Measurements from ENCODE around the gene RBM22.

Gene RBM22

GRCh38 chr5:150672237-150672883, 28.5 kb downstream of the RBM22 start:
- DNase-seq (ENCODE audit: low read depth in 3 of 3) = peak in 1 of 3 experiments; percentile 17

DNA sequence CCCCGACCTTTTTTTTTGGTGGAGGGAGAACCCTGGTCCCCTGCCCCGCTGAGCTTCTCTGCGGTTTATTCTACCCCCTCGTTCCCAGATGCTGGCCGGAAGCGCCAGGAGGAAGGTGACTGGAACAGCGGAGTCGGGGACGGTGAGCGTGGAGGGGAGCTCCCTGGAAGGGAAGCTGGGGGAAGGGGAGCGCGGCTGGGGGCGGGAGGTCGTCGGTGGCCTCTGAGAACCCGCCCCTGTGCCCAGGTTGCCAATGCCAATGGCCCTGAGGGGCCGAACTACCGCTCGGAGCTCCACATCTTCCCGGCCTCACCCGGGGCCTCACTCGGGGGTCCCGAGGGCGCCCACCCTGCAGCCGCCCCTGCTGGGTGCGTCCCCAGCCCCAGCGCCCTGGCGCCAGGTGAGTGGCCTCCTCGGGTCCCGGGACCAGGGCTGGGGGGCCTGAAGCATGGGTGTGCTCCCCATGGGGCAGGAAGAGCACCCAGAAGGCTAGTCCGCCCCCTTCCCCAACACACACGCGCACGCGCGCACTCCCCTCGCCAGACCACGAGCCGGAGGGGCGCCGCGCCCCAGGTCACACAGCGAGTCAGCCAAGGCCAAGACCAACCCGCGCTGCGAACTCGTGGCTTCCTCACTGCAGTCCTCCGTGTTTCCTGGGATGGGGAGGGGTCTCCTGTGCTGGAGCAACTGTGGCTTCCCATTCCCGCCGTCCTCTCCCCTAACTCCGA, 29.2 kb downstream of the RBM22 start:
- peak in 1 of 3 experiments; percentile 11 for DNase-seq (ENCODE audit: low read depth in 3 of 3)

DNA sequence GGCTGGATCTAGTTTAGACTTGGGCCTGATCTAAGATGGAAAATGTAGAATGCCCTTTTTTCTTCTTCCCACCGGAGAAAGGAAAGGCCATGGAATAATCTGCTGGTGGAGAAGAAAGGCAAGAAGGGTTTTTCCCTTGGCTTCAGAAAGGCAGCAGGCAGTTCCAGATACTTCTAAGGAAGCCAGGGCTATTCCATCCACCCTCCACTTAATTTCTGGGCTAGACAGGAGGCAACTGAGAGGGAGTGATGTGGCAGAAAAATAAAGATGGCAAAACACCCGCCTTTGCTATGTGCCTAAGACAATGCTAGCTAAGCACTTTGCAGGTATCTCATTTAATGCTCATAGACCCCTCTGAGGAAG, 29.9 kb downstream of the RBM22 start:
- DNase-seq (ENCODE audit: low read depth in 3 of 3) = no peak

DNA sequence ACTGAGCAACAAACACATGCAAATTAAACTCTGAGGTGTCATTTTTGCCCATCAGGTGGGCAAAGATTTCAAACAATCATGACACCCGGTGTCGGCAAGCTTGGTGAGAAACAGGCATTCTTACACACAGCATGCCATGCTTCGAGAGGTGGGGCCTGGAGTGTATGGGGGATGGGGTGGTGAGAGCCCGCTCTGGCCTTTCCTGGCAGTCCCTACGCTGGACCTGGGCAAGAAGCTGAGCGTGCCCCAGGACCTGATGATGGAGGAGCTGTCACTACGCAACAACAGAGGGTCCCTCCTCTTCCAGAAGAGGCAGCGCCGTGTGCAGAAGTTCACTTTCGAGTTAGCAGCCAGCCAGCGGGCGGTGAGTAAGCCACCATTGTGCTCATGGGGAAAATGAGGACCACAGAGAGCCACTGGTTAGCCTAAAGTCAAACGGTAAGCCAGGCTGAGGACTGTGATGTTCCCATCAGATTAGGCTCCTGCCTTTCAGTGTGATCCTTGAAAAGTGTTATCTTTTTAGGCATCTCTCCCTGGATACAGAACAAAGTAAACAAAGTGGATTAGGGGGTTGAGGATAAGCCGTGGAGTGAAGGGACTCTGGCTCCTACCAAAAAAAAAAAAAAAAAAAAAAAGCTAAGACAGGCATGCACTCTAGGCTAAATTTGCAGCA, 30.5 kb downstream of the RBM22 start:
- DNase-seq (ENCODE audit: low read depth in 3 of 3) = no peak

- DNase-seq (ENCODE audit: low read depth in 3 of 3) = no peak
Measured at GRCh38 chr5:150665044-150665443, 35.8 kb downstream of the RBM22 start.

DNA sequence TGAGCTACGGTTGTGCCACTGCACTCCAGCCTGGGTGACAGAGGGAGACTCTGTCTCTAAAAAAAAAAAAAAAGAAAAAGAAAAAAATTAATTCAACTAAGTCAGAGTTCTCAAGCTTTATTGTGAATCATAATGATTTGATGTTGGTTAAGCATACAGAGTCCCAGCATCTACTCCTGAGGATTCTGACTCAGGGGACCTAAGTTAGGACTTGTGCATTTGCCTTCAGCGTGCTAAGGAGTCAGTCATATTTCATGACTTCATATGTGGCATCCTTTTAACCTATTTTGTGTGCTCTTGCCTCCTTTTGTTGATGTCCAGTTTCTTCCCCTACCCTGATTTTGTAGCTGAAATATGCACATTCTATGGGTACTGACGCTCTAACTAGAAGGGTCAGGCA, 36.9 kb downstream of the RBM22 start:
- DNase-seq (ENCODE audit: low read depth in 3 of 3) = no peak

DNA sequence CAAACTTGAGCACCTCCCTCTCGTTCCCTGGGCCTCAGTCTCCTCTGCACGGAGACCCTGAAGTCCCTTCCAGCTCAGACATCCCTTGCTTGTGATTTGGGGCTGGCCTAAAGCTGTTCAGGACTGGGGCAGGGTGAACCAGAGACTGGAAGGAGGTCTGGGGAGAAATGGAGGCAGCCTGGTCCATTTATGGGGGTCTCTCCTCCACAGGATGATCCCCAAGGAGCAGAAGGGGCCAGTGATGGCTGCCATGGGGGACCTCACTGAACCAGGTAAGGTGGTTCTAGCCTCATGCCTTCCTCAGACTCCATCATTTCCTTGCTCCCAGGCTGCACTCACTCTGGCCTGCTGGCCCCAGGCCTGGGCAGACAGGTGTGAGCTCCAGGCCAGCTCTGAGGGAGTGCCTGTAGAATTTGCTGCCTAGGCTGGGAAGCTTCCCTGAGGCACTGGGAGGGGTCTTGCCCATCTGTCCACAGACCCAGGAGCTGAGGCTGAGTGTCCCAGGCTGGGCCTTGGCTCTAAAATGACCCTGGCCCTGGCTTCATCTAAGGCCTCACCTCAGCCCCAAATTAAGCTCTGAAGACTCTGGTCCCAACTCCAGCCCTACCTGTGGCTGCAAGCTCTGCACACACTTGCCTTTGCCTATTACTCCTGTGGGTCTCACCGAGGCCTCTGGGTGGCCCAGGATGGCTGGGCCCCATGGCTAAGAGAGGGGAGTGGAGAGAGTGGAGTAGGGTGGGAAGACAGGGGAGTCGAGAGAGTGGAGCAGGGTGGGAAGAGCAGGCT, 37.9 kb downstream of the RBM22 start:
- no peak for DNase-seq (ENCODE audit: low read depth in 3 of 3)

- DNase-seq (ENCODE audit: low read depth in 3 of 3) = no peak
Measured at GRCh38 chr5:150661821-150662596, 38.9 kb downstream of the RBM22 start.

DNA sequence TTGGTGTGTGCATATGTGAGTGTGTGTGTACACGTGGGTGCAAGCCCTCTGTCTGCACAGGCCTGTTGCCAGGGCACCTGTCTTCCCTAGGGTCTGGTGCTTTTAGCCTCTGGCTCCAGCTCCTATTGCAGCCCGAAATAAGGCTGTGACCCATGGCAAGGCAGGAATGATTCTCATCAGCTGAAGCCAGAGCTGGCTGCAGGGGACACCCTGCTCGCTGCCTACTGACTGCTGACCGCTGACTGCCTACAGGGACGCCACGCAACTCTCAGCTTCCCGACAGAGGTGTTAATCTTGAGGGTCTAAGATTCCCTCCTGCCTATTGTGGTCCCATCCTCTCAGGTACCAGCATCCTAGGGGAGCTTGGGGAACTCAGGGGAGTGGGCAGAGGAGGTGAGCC, 39.8 kb downstream of the RBM22 start, which contains the start of gene MYOZ3:
Gene MYOZ3 (plus strand): TSS at position 166 of the 400 bp plus-strand sequence. CDS start 1,691 bp downstream, outside the sequence.
- no peak for DNase-seq (ENCODE audit: low read depth in 3 of 3)

GRCh38 chr5:150660108-150660831, 40.6 kb downstream of the RBM22 start:
- DNase-seq (ENCODE audit: low read depth in 3 of 3) = no peak

DNA sequence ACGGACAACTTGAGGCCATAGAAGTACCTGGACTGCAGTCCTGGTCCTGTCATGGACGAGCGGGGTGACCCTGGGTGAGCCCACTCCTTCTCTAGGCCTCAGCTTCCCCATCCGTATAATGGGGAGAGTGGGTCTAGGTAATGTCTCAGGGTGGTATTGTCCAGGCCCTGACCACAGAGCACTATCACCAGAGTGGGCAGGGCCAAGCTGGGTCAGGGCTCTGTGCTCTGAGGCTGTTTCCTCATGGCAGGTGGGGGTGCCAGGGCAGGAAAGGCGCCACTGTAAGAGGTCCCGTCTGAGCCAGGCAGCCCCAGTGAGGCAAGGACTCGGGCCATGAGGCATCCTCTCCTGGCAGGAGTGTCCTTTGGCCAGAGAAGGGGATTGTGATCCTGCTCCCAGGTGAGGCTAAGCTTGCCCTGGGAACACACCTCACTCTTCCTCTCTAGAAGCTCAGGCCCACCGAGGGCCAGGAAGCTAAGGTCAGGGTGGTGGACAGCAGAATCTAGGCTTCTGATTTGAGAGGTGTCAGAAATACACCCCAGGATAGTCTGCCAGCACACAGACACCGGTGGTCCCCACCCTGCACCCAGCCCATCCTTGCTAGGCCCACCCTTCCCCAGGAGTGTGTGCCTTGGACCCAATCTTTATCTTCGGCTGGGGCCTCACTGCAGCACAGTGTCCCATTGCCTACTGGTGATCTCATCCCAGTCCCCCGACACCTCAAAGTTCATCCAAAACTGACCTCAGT, 41.3 kb downstream of the RBM22 start:
- DNase-seq (ENCODE audit: low read depth in 3 of 3) = no peak

DNA sequence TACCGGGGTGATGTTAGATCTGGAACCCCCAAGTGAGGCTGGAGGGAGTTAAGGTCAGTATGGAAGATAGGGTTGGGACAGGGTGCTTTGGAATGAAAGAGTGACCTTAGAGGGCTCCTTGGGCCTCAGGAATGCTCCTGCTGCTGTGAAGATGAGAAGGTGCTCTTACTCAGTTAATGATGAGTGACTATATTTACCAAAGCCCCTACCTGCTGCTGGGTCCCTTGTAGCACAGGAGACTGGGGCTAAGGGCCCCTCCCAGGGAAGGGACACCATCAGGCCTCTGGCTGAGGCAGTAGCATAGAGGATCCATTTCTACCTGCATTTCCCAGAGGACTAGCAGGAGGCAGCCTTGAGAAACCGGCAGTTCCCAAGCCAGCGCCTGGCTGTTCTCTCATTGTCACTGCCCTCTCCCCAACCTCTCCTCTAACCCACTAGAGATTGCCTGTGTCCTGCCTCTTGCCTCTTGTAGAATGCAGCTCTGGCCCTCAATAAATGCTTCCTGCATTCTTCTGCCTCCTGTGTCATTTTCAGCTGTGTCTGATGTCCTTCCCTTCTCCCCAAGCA, 42.1 kb downstream of the RBM22 start:
- no peak for DNase-seq (ENCODE audit: low read depth in 3 of 3)

DNA sequence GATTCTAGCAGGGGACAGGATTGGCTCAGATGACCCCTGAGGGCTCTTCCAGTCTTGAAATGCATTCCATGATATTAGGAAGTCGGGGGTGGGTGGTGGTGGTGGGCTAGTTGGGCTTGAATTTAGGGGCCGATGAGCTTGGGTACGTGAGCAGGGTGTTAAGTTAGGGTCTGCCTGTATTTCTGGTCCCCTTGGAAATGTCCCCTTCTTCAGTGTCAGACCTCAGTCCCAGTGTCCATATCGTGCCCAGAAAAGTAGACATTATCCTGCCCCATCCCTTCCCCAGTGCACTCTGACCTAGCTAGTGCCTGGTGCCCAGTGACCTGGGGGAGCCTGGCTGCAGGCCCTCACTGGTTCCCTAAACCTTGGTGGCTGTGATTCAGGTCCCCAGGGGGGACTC, 42.7 kb downstream of the RBM22 start:
- no peak for DNase-seq (ENCODE audit: low read depth in 3 of 3)

DNA sequence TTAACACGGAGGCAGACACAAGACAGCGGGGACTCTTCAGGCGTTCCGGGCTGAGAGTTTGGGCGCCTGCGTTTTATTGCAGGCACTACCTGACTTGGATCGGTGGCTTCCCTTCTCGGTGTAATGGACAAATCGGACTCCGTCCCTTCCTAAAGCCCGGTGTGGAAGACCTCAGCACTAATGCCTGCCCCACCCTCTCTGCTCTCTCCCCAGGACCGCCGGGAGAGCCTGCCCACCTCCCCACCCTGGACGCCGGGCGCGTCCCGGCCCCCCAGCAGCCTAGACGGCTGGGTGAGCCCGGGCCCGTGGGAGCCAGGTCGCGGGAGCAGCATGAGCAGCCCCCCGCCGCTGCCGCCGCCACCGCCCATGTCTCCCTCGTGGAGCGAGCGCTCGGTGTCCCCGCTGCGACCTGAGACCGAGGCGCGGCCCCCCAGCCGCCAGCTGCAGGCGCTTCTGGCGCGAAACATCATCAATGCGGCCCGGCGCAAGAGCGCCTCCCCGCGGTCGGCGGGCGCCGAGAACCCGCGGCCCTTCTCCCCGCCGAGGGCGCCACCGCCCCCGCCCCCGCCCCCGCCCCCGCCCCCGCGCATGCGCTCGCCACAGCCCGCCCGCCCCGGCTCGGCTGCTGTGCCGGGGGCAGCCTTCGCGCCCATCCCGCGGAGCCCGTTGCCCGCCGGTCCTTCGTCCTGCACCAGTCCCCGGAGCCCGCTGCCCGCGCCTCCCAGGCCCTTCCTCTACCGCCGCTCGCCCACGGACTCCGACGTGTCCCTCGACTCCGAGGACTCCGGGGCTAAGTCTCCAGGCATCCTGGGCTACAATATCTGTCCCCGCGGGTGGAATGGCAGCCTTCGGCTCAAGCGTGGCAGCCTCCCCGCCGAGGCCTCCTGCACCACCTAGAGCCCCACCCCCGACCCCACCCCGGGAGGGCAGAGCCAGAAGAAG, 44.4 kb downstream of the RBM22 start:
- peak in 2 of 3 experiments; percentile 40 to 63 for DNase-seq (ENCODE audit: low read depth in 3 of 3)

DNA sequence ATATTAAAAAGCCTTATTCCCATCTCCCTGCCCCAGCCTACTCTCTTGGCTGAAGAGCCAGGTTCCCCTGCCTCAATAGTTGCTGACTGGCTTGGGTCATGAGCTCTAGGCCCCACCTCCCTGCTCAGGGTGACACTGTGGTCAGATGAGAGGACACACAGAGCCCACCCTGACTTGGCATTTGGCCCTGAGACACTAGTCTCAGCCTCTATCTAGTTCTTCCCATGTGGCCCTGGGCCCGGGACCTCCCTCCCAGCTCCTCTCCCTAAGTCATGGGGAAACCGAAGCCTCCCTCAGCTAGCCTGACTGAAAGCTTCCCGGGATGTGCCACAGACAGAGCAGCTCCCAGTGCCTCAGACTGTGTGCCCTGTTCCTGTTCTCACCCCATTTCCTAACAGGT, 45.6 kb downstream of the RBM22 start:
- DNase-seq (ENCODE audit: low read depth in 3 of 3) = no peak

- DNase-seq (ENCODE audit: low read depth in 3 of 3) = no peak
Measured at GRCh38 chr5:150653762-150654556, 46.9 kb downstream of the RBM22 start.

DNA sequence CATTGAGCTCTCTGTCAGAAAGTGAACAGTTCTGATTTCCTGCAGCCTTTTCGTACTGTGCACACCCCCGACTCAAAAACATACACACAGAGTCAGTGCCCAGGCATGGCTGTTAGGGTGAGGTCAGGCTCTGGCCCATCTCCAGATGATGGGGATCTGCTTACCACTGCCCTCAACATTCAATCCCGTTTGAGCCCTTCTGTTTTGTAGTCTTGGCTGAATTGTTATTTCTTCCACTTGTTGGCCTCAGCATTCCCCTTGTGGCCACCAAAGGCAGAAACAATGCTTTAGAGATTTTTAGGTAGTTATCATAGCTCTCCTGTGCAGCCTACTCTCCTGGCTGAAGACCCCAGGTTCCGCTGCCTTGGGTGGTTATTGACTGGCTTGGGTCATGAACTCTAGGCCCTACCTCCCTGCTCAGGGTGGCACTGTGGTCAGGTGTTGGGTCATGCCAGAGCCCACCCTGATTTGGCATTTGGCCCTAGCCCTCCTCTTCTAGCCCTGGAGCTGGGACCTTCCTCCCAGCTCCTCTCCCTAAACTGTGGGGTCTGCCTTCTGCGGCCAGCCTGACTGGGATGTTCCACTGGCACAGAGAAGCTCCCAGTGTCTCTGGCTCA, 47.6 kb downstream of the RBM22 start:
- DNase-seq (ENCODE audit: low read depth in 3 of 3) = no peak
